ENCODE measurements around the gene HNRNPH2. TPM values are rescaled to one million over a fixed set of nuclear protein-coding genes. Genes with fewer than 3 reads are reported as not detected.

The HNRNPH2 gene
- total and polyA plus RNA-seq, 10 of the 15 experiments (the other 5 are each of a cell fraction or from before 2014, with no cell fraction given), result 34.5 to 102 (median 61.4) TPM

GRCh38 chrX:101429934-101430333, 21.9 kb downstream of the HNRNPH2 start:
- ATAC-seq (peak; percentile 24; the same call in 1 of the 3 replicates), DNase-seq (ENCODE audit: low read depth, low spot score) (no peak), FAIRE-seq (no peak)
- 0% methylated on average over 1 of the region's 1 CpG for WGBS (ENCODE audit: insufficient coverage, insufficient replicate concordance, low lambda C conversion rate, missing lambda C conversion rate)
- no peak overlapping the region for H3K4me2 ChIP-seq (ENCODE audit: control insufficient read depth, insufficient read depth)
- intact Hi-C loops (cut with micrococcal nuclease; ENCODE audit: unreplicated experiment), result no loop called here
- TF ChIP-seq KLF5 (IDR thresholded peaks at IDR 0.05; ENCODE audit: partially characterized antibody) (no peak), TCF3 (IDR thresholded peaks at IDR 0.05; ENCODE audit: borderline replicate concordance, insufficient read depth, low read depth, low read length) (no peak), BHLHE40 (IDR thresholded peaks at IDR 0.05; ENCODE audit: borderline replicate concordance in 1 of 2, low read depth in 2 of 2, low read length in 1 of 2) (no peak), SREBF1 (IDR thresholded peaks at IDR 0.05; ENCODE audit: low read length) (no peak), SIN3A (IDR thresholded peaks at IDR 0.05; ENCODE audit: low read depth, low read length) (no peak), SKIL (IDR thresholded peaks at IDR 0.05; ENCODE audit: low read depth, poor library complexity, severe bottlenecking) (no peak), CHD4 (IDR thresholded peaks at IDR 0.05) (no peak), PML (IDR thresholded peaks at IDR 0.05; ENCODE audit: low read length) (no peak)
- ChIA-PET CTCF (no interaction called here), RAD21 (ENCODE audit: unreplicated experiment) (no interaction called here), SMC1A (ENCODE audit: uncharacterized antibody, unreplicated experiment) (no interaction called here), POLR2A (no interaction called here)
- H2AFZ ChIP-seq (ENCODE audit: control insufficient read depth, low read depth, low read length), result no peak overlapping the region; the same call in 1 of the 2 replicates
- no peaks in the 10 kb centered on the region; the same call in 1 of the 2 replicates for H3K4me1 ChIP-seq (ENCODE audit: control insufficient read depth, insufficient read depth, low read length)
- no peaks in the 10 kb centered on the region for H3K36me3 ChIP-seq (ENCODE audit: control insufficient read depth in 2 of 2, insufficient read depth in 2 of 2, low read length in 1 of 2)
- no peak overlapping the region for H3K27ac ChIP-seq (ENCODE audit: control insufficient read depth, insufficient read depth)
- BruUV-seq (replicated peaks), result no TSS peak
- H3K27me3 ChIP-seq (replicated peaks in 1 of 2; ENCODE audit: control insufficient read depth in 2 of 2, insufficient read depth in 2 of 2, low read length in 1 of 2), result no peaks in the 10 kb centered on the region
- H3K4me3 ChIP-seq, result no peak overlapping the region
- no peak overlapping the region for H3K9ac ChIP-seq (ENCODE audit: control insufficient read depth, insufficient read depth, low read length)
- no peaks in the 10 kb centered on the region for H4K20me1 ChIP-seq (ENCODE audit: control insufficient read depth, insufficient read depth)
- H3K9me3 ChIP-seq (replicated peaks; ENCODE audit: control insufficient read depth, insufficient read depth, low read length), result no peaks in the 10 kb centered on the region
- no peaks in the 10 kb centered on the region for H3K79me2 ChIP-seq (ENCODE audit: control insufficient read depth, insufficient read depth, low read length)
- in situ Hi-C loops (cut with MboI), result no loop called here
